H1 (cell line): ENCODE data around the gene ADCK2. TPM values are rescaled to one million over a fixed set of nuclear protein-coding genes. Genes with fewer than 3 reads are reported as not detected.
"Not testable (repeated sequence)": the region's sequence is repeated elsewhere in the genome, so short reads cannot be mapped to it uniquely, and the experiment has no call there.

Experiments
- CTCF ChIA-PET: fragments of 300-600 bp; sonication (Branson Sonifier 250); formaldehyde crosslinking; loops from one replicate; lab custom pipeline; 2021; ENCODE audit not compliant: partially characterized antibody; lab: Charles Lee
- POLR2A ChIA-PET: fragments of 300-600 bp; sonication (Branson Sonifier 250); formaldehyde crosslinking; loops from one replicate; lab custom pipeline; 2021; ENCODE audit warnings: inconsistent platforms; ENCODE audit not compliant: partially characterized antibody; lab: Charles Lee
- DNase-seq, 2 experiments: peaks; one replicate each; pipeline versions ENCODE4 v3.0.0 to v3.0.0-alpha.2; 2010 to 2022; ENCODE audit warnings: low spot score in 2 of 2, low read depth in 1 of 2, mixed read lengths in 1 of 2
- FAIRE-seq: peaks from 2 replicates; lab custom pipeline; 2011; peaks lifted over from hg19 to GRCh38; lab: Jason Lieb, UNC
- H2AFZ ChIP-seq: 2 replicates; pipeline ENCODE4 v1.8.1; 2012; ENCODE audit warnings: low read length, inconsistent platforms
- H2AK5ac ChIP-seq: 2 replicates; pipeline ENCODE4 v1.6.1; 2013; ENCODE audit warnings: low read depth, low read length
- H2BK120ac ChIP-seq: replicated peaks from 2 replicates; pipeline ENCODE3; 2013; ENCODE audit warnings: low read depth, low read length, inconsistent platforms
- H2BK12ac ChIP-seq: 2 replicates; pipeline ENCODE4 v1.6.1; 2013; ENCODE audit warnings: low read depth, low read length
- H2BK15ac ChIP-seq: 2 replicates; pipeline ENCODE4 v1.6.1; 2013; ENCODE audit warnings: low read length
- H2BK20ac ChIP-seq: 2 replicates; pipeline ENCODE4 v1.6.1; 2013; ENCODE audit warnings: low read length
- H2BK5ac ChIP-seq: 2 replicates; pipeline ENCODE4 v1.6.1; 2013; ENCODE audit warnings: low read depth, low read length
- H3K14ac ChIP-seq: 2 replicates; pipeline ENCODE4 v1.6.1; 2013; ENCODE audit warnings: inconsistent platforms; ENCODE audit not compliant: insufficient read length
- H3K18ac ChIP-seq: 2 replicates; pipeline ENCODE4 v1.6.1; 2013; ENCODE audit warnings: low read length; ENCODE audit errors: extremely low read depth
- H3K23ac ChIP-seq: 2 replicates; pipeline ENCODE4 v1.6.1; 2013; ENCODE audit warnings: inconsistent platforms; ENCODE audit not compliant: insufficient read length
- H3K23me2 ChIP-seq: 2 replicates; pipeline ENCODE4 v1.6.1; 2013; ENCODE audit warnings: low read depth, low read length
- H3K27ac ChIP-seq: 2 replicates; pipeline ENCODE4 v1.6.1; 2011; ENCODE audit warnings: low read depth, low read length, inconsistent platforms
- H3K27me3 ChIP-seq, 4 experiments: replicated peaks in 1 of 4; 1 replicate in 1 of 4; 2 replicates in 3 of 4; pipeline versions ENCODE4 v1.6.1 to v1.8.1; 2011 to 2013; ENCODE audit warnings: low read length in 3 of 4, mild to moderate bottlenecking in 3 of 4, inconsistent platforms in 2 of 4, mixed read lengths in 2 of 4, moderate library complexity in 1 of 4; ENCODE audit not compliant: control insufficient read depth in 3 of 4, insufficient read depth in 3 of 4; ENCODE audit errors: extremely low read depth in 1 of 4
- H3K36me3 ChIP-seq, 4 experiments: 2 replicates each; pipeline versions ENCODE4 v1.6.1 to v1.8.1; 2011 to 2013; ENCODE audit warnings: mild to moderate bottlenecking in 4 of 4, low read length in 3 of 4, moderate library complexity in 2 of 4, control low read depth in 1 of 4, inconsistent platforms in 1 of 4; ENCODE audit not compliant: insufficient read depth in 4 of 4, control insufficient read depth in 2 of 4
- H3K4ac ChIP-seq: replicated peaks from 2 replicates; pipeline ENCODE3; 2013; ENCODE audit warnings: low read length, low read depth, mixed read lengths, inconsistent platforms; ENCODE audit not compliant: insufficient read length
- H3K4me1 ChIP-seq, 4 experiments: replicated peaks in 1 of 4; 1 replicate in 1 of 4; 2 replicates in 3 of 4; pipeline versions ENCODE4 v1.6.1 to v1.8.1; 2011 to 2013; ENCODE audit warnings: low read length in 3 of 4, inconsistent platforms in 2 of 4, mixed read lengths in 1 of 4; ENCODE audit not compliant: insufficient read depth in 4 of 4, control insufficient read depth in 3 of 4
- H3K4me2 ChIP-seq, 2 experiments: 2 replicates each; pipeline versions ENCODE4 v1.6.1 to v1.8.1; 2011 to 2013; ENCODE audit warnings: low read depth in 2 of 2, low read length in 2 of 2, control low read depth in 1 of 2, inconsistent platforms in 1 of 2, mild to moderate bottlenecking in 1 of 2; ENCODE audit not compliant: insufficient read depth in 1 of 2
- H3K4me3 ChIP-seq, 4 experiments: fragments of 200-600, 300-600 bp in 1 of 4; sonication (generic), shearing (Covaris generic), sonication (Bioruptor Twin) in 1 of 4; 2 replicates each; pipeline versions ENCODE4 v1.5.1 to v1.8.1; 2011 to 2016; ENCODE audit warnings: low read length in 4 of 4, low read depth in 3 of 4, control low read depth in 2 of 4, inconsistent platforms in 2 of 4, mild to moderate bottlenecking in 2 of 4, mixed read lengths in 1 of 4, moderate library complexity in 1 of 4; ENCODE audit not compliant: insufficient read depth in 2 of 4; ENCODE audit errors: extremely low read depth in 1 of 4
- H3K56ac ChIP-seq: replicated peaks from 2 replicates; pipeline ENCODE3; 2013; ENCODE audit warnings: low read depth, mild to moderate bottlenecking, mixed read lengths, low read length, inconsistent platforms; ENCODE audit not compliant: insufficient read length
- H3K79me1 ChIP-seq: 2 replicates; pipeline ENCODE4 v1.6.1; 2013; ENCODE audit warnings: low read depth, low read length, control low read depth
- H3K79me2 ChIP-seq, 2 experiments: 2 replicates each; pipeline versions ENCODE4 v1.6.1 to v1.8.1; 2012 to 2013; ENCODE audit warnings: low read length in 2 of 2, mild to moderate bottlenecking in 2 of 2, inconsistent platforms in 1 of 2; ENCODE audit not compliant: insufficient read depth in 2 of 2, control insufficient read depth in 1 of 2
- H3K9ac ChIP-seq, 4 experiments: replicated peaks in 1 of 4; 1 replicate in 1 of 4; 2 replicates in 3 of 4; pipeline versions ENCODE4 v1.6.1 to v1.8.1; 2011 to 2013; ENCODE audit warnings: low read depth in 3 of 4, low read length in 3 of 4, control low read depth in 2 of 4, mild to moderate bottlenecking in 2 of 4, moderate library complexity in 2 of 4, inconsistent platforms in 1 of 4; ENCODE audit errors: extremely low read depth in 1 of 4
- H3K9me3 ChIP-seq, 2 experiments: 2 replicates each; pipeline versions ENCODE4 v1.6.1 to v1.8.1; 2012 to 2013; ENCODE audit warnings: mild to moderate bottlenecking in 2 of 2, moderate library complexity in 2 of 2, control low read depth in 1 of 2, inconsistent platforms in 1 of 2, low read depth in 1 of 2, low read length in 1 of 2, mixed read lengths in 1 of 2; ENCODE audit not compliant: insufficient read depth in 2 of 2
- H4K20me1 ChIP-seq, 2 experiments: replicated peaks in 1 of 2; 2 replicates each; pipeline versions ENCODE3 to v1.8.1; 2011 to 2013; ENCODE audit warnings: inconsistent platforms in 2 of 2, low read length in 2 of 2, mild to moderate bottlenecking in 1 of 2; ENCODE audit not compliant: insufficient read depth in 2 of 2, control insufficient read depth in 1 of 2
- H4K5ac ChIP-seq: 2 replicates; pipeline ENCODE4 v1.6.1; 2013; ENCODE audit warnings: low read length, low read depth, mixed read lengths, inconsistent platforms; ENCODE audit not compliant: insufficient read length
- H4K8ac ChIP-seq: 2 replicates; pipeline ENCODE4 v1.8.0; 2013; ENCODE audit warnings: mild to moderate bottlenecking, moderate library complexity, low read length, inconsistent platforms; ENCODE audit not compliant: insufficient read depth; ENCODE audit errors: extremely low read depth
- H4K91ac ChIP-seq: replicated peaks from 2 replicates; pipeline ENCODE3; 2013; ENCODE audit warnings: low read length, mixed read lengths, inconsistent platforms; ENCODE audit not compliant: insufficient read length
- WGBS, 2 experiments: shearing (Covaris generic) in 1 of 2; methylation state at CpG; one replicate each; pipeline versions ENCODE4 v1.1.6 to v1.1.7; 2013 to 2015; ENCODE audit warnings: low lambda C conversion rate in 2 of 2, mixed read lengths in 2 of 2, inconsistent platforms in 1 of 2, low coverage in 1 of 2, missing lambda C conversion rate in 1 of 2; ENCODE audit not compliant: insufficient replicate concordance in 2 of 2, insufficient coverage in 1 of 2, insufficient read length in 1 of 2; ENCODE audit errors: extremely low coverage in 1 of 2, missing lambda C conversion rate in 1 of 2; 5-methylcytosine and 5-hydroxymethylcytosine counted together
- polyA plus RNA-seq, 7 experiments: library from polyadenylated mRNA; depleted of rRNA in 3 of 7; stranded (reverse) in 5 of 7; unstranded in 2 of 7; fragments of >200 nt in 5 of 7; fragments of 200-250 nt in 2 of 7; gene quantifications; 1 replicate in 5 of 7; 2 replicates in 1 of 7; 4 replicates in 1 of 7; pipeline versions ENCODE4 v1.2.1 to v1.2.3, GENCODE V29; 2011 to 2013; ENCODE audit warnings: missing spikeins in 2 of 7, mixed read lengths in 2 of 7
- total RNA-seq: library from RNA; stranded (reverse); fragmentation: NEBNext Ultra II Directional; extraction: Animal tissue kit (Norgen Biotek cat#: 25700); gene quantifications from 2 replicates; pipeline ENCODE4 v1.2.1, GENCODE V29; 2021

The ADCK2 gene
- total and polyA plus RNA-seq, 2 of the 8 experiments (the other 6 are each of a cell fraction or from before 2014, with no cell fraction given), result 6.9 to 11.7 TPM

- H3K4me2 ChIP-seq, H3K79me1 ChIP-seq, DNase-seq, H3K18ac ChIP-seq, H3K23ac ChIP-seq, H3K4ac ChIP-seq, H3K27me3 ChIP-seq, H2BK5ac ChIP-seq, FAIRE-seq, H4K91ac ChIP-seq, H3K79me2 ChIP-seq, H3K36me3 ChIP-seq, H3K23me2 ChIP-seq, H3K4me3 ChIP-seq, H2AK5ac ChIP-seq, H4K5ac ChIP-seq, H4K20me1 ChIP-seq, H3K56ac ChIP-seq, H4K8ac ChIP-seq, H3K9ac ChIP-seq, H2BK20ac ChIP-seq, H3K9me3 ChIP-seq, H2BK120ac ChIP-seq, H2BK12ac ChIP-seq, H2BK15ac ChIP-seq, H3K27ac ChIP-seq, H2AFZ ChIP-seq, H3K4me1 ChIP-seq, H3K14ac ChIP-seq: not testable (repeated sequence)
- WGBS, 2 experiments, result 97% methylated on average over 10 of the region's 10 CpGs; no CpG with 5 or more reads in 1 of the 2 experiments
- CTCF ChIA-PET, result interaction anchor here (1.1 to 1.7 kb wide), 4 partner anchors 9 to 31 kb away, joined by 3 to 6 read pairs (median 6); no protein-coding TSS in a partner anchor
- POLR2A ChIA-PET, result interaction anchor here (1.7 kb wide), 1 partner anchor 12 kb away, joined by 4 read pairs; no protein-coding TSS in a partner anchor
Measured at GRCh38 chr7:140669862-140670261, 2.9 kb upstream of the ADCK2 start.
